Fibroblast of mammary gland (primary cell): ENCODE measurements around the gene LGALSL.

Source experiments
- DNase-seq: peaks from one replicate; pipeline ENCODE4 v3.0.0-alpha.2; 2010; ENCODE audit warnings: low read depth
- H3K4me3 ChIP-seq: 2 replicates; pipeline ENCODE4 v1.5.1; 2011; ENCODE audit warnings: low read depth, mild to moderate bottlenecking, low read length, moderate library complexity; ENCODE audit not compliant: control insufficient read depth
- TF ChIP-seq, protein P1 (sequence below): conservative IDR thresholded peaks from 2 replicates; pipeline ENCODE4 v1.5.1; 2011; ENCODE audit warnings: low read depth, low read length, inconsistent platforms; ENCODE audit not compliant: control insufficient read depth, insufficient read depth

Gene LGALSL

DNA sequence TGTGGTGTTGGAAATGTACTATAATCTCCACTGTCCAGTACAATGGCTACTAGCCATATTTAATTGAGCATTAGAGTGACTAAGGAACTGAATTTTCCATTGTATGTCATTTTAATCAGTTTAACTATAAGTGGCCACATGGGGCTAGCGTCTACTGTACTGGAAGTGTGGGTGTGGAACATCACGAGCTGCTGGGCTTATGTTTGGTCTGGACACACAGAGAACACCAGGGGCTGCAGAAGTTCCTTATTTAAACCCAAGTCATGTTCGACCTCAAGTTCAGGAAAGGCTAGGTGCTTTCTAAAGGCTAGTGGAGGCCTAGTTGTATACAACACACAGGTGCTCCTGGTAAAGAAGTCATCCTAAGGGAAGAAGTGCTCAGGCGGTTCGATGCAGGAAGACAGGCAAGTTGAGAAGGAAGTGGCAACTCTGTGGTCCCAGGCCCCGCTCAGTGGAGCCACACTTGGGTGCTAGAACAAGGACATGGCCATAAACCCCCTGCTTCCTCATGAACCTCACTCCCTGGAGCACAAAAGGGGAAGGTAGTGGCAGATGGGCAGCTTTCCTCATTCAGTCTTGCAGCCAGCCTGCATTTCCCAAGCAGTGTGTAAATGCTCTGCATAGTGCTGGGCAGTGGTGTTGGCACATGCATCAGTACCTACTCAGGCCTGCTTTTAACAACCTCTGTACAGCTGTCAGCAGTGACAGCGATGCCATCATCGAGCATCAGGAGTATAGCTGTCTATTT, 13.3 kb downstream of the LGALSL start:
- TF ChIP-seq, protein P1, sequence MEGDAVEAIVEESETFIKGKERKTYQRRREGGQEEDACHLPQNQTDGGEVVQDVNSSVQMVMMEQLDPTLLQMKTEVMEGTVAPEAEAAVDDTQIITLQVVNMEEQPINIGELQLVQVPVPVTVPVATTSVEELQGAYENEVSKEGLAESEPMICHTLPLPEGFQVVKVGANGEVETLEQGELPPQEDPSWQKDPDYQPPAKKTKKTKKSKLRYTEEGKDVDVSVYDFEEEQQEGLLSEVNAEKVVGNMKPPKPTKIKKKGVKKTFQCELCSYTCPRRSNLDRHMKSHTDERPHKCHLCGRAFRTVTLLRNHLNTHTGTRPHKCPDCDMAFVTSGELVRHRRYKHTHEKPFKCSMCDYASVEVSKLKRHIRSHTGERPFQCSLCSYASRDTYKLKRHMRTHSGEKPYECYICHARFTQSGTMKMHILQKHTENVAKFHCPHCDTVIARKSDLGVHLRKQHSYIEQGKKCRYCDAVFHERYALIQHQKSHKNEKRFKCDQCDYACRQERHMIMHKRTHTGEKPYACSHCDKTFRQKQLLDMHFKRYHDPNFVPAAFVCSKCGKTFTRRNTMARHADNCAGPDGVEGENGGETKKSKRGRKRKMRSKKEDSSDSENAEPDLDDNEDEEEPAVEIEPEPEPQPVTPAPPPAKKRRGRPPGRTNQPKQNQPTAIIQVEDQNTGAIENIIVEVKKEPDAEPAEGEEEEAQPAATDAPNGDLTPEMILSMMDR = no peak
- no peak overlapping the region for H3K4me3 ChIP-seq
- no peak for DNase-seq

DNA sequence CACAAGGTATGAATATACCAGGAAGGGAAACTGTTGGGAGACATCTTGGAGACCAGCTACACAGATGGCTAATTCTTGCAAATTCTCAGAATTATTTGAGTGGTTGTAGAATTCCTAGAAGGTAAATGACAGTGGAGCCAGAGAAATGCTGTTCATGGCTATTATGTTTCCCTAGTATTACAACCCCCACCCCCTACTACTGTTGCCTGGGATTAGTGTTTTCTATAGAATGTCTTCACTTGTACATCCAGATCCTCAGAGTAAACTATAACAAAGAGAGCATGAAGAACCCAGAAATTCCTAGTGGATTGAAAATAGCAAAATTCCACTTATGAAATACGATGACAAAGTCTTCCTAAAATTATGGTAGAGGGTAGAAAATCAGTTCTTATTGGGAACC, 15.3 kb downstream of the LGALSL start:
- TF ChIP-seq, protein P1 = no peak
- no peak for DNase-seq

DNA sequence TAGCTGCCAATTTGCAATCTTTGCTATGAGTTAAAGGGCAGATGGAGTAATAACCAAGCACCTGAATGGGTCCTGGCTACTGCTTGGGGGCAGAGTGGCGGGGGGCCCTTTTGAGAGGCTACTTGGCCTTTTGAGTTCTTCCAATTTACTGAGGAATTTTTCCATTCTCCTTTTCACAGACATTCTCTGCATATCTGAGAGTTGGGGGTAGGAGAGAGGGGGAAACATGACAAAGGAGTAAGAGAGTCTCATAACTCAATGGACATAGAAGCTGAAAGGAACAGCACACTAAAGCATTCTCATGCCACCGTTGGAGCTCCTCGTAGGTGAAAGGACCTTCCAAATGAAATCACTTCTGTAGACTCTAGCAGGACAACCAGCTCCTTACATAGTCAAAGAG, 16.1 kb downstream of the LGALSL start:
- no peak for DNase-seq
- TF ChIP-seq, protein P1 = no peak
- H3K4me3 ChIP-seq = no peak overlapping the region

More for the DNA sequence above, 15.3 kb downstream of the LGALSL start:
- H3K4me3 ChIP-seq = no peak overlapping the region

DNA sequence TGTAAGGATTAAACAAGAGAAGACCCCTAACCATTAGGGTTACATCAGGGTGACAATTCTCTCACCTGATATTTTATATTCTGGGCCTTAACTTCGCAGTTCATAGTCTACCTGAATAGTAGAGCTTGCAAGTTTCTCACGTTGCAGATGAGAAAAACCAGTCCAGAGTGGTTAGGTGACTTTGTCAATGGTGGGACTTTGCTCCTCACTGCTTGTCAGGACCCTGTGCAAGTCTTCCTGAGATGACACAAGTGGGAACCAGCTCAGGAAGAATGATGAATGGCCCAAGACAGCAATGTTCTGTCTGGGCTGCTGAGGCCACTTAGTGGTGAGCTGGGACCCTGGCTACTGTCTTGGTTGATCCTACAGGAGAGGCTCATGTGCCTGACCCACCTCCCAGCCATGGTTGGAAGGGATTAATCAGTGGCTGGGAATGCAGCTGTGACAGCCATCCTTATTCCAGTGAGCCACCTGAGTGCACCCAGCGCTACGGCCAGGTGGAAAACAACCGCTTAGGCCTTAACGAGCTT, 16.9 kb downstream of the LGALSL start:
- no peak for DNase-seq
- TF ChIP-seq, protein P1 = no peak
- no peak overlapping the region for H3K4me3 ChIP-seq

DNA sequence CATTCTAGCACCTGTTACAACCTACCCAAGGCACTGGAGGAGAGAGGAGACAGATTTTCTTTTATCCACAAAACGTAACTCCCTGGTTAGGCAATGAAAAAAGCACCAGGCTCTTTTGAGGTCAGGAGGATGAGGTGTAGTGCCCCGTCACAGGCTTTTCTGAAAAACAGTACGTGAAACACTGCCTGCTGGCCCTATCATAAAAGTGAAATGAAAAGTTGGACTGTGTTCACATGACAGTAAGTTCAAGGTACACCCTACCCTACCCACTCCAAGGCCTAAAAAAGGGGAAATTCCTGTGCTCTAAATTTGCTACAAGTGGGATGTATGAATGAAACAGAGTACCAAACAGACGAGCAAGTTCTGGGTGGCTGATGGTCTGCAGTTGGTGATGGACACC, 17.6 kb downstream of the LGALSL start:
- TF ChIP-seq, protein P1 = no peak
- no peak for DNase-seq
- no peak overlapping the region for H3K4me3 ChIP-seq

DNA sequence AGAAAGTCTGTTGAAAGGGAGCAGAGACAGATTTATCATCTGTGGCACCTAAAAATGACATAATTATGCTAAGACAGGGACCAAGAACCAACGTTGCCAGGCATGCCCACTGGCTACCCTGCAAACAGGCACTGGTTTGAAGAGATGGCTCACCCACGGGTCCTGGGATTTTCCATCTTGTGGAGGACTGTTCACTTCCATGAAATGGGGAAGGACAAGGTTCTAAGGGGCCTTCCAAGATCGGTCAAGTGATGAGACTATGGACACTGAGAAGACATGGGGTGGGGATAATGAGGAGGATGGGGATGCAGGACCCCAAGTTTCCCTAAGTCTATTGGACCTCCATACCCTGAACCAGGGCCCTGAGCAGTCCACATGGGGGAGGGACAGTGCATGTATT, 18.9 kb downstream of the LGALSL start:
- no peak overlapping the region for H3K4me3 ChIP-seq
- TF ChIP-seq, protein P1 = no peak
- DNase-seq = no peak
